WTC11 (cell line): ENCODE measurements around the gene SHISA7.

Source experiments
- AFF4 ChIP-seq: sonication (generic); formaldehyde crosslinking; IDR thresholded peaks from 2 replicates; pipeline ENCODE4 v1.8.1; 2023; ENCODE audit warnings: mild to moderate bottlenecking, missing genetic modification reagents, borderline replicate concordance
- ATF1 ChIP-seq: sonication (generic); formaldehyde crosslinking; IDR thresholded peaks from 2 replicates; pipeline ENCODE4 v1.8.1; 2023; ENCODE audit warnings: mild to moderate bottlenecking, moderate library complexity, missing genetic modification reagents
- ATF2 ChIP-seq: sonication (generic); formaldehyde crosslinking; IDR thresholded peaks from 2 replicates; pipeline ENCODE4 v1.8.1; 2022; ENCODE audit warnings: low read depth, missing genetic modification reagents, borderline replicate concordance
- ERG ChIP-seq: fragments of 250-450 bp; sonication (Bioruptor Pico); IDR thresholded peaks from 2 replicates; pipeline ENCODE4 v1.8.0; 2021; ENCODE audit warnings: mild to moderate bottlenecking
- NFYB ChIP-seq: sonication (generic); formaldehyde crosslinking; conservative IDR thresholded peaks from 2 replicates; pipeline ENCODE4 v1.8.0; 2022; ENCODE audit warnings: low read depth, missing genetic modification reagents
- NR2C2 ChIP-seq: sonication (generic); formaldehyde crosslinking; IDR thresholded peaks from 2 replicates; pipeline ENCODE4 v1.8.0; 2022; ENCODE audit warnings: mild to moderate bottlenecking, missing genetic modification reagents
- PRRX2 ChIP-seq: fragments of 250-450 bp; sonication (Bioruptor Pico); IDR thresholded peaks from 2 replicates; pipeline ENCODE4 v1.8.0; 2021; ENCODE audit warnings: mild to moderate bottlenecking
- TEAD4 ChIP-seq: sonication (generic); formaldehyde crosslinking; IDR thresholded peaks from 2 replicates; pipeline ENCODE4 v1.8.0; 2022; ENCODE audit warnings: mild to moderate bottlenecking, missing genetic modification reagents
- USF2 ChIP-seq: sonication (generic); formaldehyde crosslinking; IDR thresholded peaks from 2 replicates; pipeline ENCODE4 v1.8.1; 2023; ENCODE audit warnings: mild to moderate bottlenecking, missing genetic modification reagents, moderate library complexity
- TF ChIP-seq, protein P1 (sequence below): fragments of 200-600 bp; IDR thresholded peaks from 2 replicates; pipeline ENCODE4 v1.8.0; 2022; ENCODE audit warnings: antibody characterized with exemption
- TF ChIP-seq, protein P2 (sequence below): sonication (generic); formaldehyde crosslinking; IDR thresholded peaks from 2 replicates; pipeline ENCODE4 v1.8.1; 2023; ENCODE audit warnings: mild to moderate bottlenecking, missing genetic modification reagents
- TF ChIP-seq, protein P3 (sequence below): sonication (generic); formaldehyde crosslinking; conservative IDR thresholded peaks from 2 replicates; pipeline ENCODE4 v1.8.1; 2022; ENCODE audit warnings: mild to moderate bottlenecking, missing genetic modification reagents
- TF ChIP-seq, protein P4 (sequence below): sonication (generic); formaldehyde crosslinking; IDR thresholded peaks from 2 replicates; pipeline ENCODE4 v1.8.0; 2022; ENCODE audit warnings: missing genetic modification reagents
- TF ChIP-seq, protein P5 (sequence below): sonication (generic); formaldehyde crosslinking; IDR thresholded peaks from 2 replicates; pipeline ENCODE4 v1.8.1; 2023; ENCODE audit warnings: mild to moderate bottlenecking, missing genetic modification reagents

GRCh38 chr19:55457683-55458457 is 14.8 kb upstream of the SHISA7 start:
- TF ChIP-seq ERG (CRISPR knock-in tag) (no peak), USF2 (CRISPR knock-in tag) (no peak), TEAD4 (CRISPR knock-in tag) (no peak), NR2C2 (CRISPR knock-in tag) (no peak), ATF2 (no peak), NFYB (no peak), ATF1 (CRISPR knock-in tag) (no peak), PRRX2 (CRISPR knock-in tag) (no peak), AFF4 (CRISPR knock-in tag) (no peak)
- TF ChIP-seq, protein P1, sequence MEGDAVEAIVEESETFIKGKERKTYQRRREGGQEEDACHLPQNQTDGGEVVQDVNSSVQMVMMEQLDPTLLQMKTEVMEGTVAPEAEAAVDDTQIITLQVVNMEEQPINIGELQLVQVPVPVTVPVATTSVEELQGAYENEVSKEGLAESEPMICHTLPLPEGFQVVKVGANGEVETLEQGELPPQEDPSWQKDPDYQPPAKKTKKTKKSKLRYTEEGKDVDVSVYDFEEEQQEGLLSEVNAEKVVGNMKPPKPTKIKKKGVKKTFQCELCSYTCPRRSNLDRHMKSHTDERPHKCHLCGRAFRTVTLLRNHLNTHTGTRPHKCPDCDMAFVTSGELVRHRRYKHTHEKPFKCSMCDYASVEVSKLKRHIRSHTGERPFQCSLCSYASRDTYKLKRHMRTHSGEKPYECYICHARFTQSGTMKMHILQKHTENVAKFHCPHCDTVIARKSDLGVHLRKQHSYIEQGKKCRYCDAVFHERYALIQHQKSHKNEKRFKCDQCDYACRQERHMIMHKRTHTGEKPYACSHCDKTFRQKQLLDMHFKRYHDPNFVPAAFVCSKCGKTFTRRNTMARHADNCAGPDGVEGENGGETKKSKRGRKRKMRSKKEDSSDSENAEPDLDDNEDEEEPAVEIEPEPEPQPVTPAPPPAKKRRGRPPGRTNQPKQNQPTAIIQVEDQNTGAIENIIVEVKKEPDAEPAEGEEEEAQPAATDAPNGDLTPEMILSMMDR: no peak
- TF ChIP-seq, protein P2, sequence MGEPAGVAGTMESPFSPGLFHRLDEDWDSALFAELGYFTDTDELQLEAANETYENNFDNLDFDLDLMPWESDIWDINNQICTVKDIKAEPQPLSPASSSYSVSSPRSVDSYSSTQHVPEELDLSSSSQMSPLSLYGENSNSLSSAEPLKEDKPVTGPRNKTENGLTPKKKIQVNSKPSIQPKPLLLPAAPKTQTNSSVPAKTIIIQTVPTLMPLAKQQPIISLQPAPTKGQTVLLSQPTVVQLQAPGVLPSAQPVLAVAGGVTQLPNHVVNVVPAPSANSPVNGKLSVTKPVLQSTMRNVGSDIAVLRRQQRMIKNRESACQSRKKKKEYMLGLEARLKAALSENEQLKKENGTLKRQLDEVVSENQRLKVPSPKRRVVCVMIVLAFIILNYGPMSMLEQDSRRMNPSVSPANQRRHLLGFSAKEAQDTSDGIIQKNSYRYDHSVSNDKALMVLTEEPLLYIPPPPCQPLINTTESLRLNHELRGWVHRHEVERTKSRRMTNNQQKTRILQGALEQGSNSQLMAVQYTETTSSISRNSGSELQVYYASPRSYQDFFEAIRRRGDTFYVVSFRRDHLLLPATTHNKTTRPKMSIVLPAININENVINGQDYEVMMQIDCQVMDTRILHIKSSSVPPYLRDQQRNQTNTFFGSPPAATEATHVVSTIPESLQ (CRISPR knock-in tag): no peak
- TF ChIP-seq, protein P3, sequence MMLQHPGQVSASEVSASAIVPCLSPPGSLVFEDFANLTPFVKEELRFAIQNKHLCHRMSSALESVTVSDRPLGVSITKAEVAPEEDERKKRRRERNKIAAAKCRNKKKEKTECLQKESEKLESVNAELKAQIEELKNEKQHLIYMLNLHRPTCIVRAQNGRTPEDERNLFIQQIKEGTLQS (CRISPR knock-in tag): no peak
- TF ChIP-seq, protein P4, sequence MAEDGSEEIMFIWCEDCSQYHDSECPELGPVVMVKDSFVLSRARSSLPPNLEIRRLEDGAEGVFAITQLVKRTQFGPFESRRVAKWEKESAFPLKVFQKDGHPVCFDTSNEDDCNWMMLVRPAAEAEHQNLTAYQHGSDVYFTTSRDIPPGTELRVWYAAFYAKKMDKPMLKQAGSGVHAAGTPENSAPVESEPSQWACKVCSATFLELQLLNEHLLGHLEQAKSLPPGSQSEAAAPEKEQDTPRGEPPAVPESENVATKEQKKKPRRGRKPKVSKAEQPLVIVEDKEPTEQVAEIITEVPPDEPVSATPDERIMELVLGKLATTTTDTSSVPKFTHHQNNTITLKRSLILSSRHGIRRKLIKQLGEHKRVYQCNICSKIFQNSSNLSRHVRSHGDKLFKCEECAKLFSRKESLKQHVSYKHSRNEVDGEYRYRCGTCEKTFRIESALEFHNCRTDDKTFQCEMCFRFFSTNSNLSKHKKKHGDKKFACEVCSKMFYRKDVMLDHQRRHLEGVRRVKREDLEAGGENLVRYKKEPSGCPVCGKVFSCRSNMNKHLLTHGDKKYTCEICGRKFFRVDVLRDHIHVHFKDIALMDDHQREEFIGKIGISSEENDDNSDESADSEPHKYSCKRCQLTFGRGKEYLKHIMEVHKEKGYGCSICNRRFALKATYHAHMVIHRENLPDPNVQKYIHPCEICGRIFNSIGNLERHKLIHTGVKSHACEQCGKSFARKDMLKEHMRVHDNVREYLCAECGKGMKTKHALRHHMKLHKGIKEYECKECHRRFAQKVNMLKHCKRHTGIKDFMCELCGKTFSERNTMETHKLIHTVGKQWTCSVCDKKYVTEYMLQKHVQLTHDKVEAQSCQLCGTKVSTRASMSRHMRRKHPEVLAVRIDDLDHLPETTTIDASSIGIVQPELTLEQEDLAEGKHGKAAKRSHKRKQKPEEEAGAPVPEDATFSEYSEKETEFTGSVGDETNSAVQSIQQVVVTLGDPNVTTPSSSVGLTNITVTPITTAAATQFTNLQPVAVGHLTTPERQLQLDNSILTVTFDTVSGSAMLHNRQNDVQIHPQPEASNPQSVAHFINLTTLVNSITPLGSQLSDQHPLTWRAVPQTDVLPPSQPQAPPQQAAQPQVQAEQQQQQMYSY (CRISPR knock-in tag): no peak
- TF ChIP-seq, protein P5, sequence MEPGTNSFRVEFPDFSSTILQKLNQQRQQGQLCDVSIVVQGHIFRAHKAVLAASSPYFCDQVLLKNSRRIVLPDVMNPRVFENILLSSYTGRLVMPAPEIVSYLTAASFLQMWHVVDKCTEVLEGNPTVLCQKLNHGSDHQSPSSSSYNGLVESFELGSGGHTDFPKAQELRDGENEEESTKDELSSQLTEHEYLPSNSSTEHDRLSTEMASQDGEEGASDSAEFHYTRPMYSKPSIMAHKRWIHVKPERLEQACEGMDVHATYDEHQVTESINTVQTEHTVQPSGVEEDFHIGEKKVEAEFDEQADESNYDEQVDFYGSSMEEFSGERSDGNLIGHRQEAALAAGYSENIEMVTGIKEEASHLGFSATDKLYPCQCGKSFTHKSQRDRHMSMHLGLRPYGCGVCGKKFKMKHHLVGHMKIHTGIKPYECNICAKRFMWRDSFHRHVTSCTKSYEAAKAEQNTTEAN (CRISPR knock-in tag): no peak
